Stomach (tissue), 9 donors: ENCODE measurements around the gene DYNC1LI2. TPM values are rescaled to one million over a fixed set of nuclear protein-coding genes. Genes with fewer than 3 reads are reported as not detected.

Experiments used
- DNase-seq, 2 donors: peaks; one replicate each; pipeline versions ENCODE4 v3.0.0 to v3.0.0-alpha.2; 2013 to 2019
- H3K27ac ChIP-seq, 5 donors: fragments of 200-600 bp in 4 of 5; sonication (generic) in 4 of 5; one replicate each; pipeline ENCODE4 v1.5.1; 2013 to 2019; ENCODE audit warnings: mild to moderate bottlenecking in 1 of 5, moderate library complexity in 1 of 5
- H3K27me3 ChIP-seq, 3 donors: fragments of 200-600 bp; sonication (generic); one replicate each; pipeline ENCODE4 v1.5.1; 2017 to 2019; ENCODE audit warnings: mixed run types in 1 of 3
- H3K36me3 ChIP-seq, 4 donors: fragments of 200-600 bp; sonication (generic); 1 replicate in 3 of 4; 2 replicates in 1 of 4; pipeline ENCODE4 v1.5.1; 2016 to 2019
- H3K4me1 ChIP-seq, 4 donors: fragments of 200-600 bp; sonication (generic); one replicate each; pipeline ENCODE4 v1.5.1; 2016 to 2019
- H3K4me3 ChIP-seq, 4 donors: fragments of 200-600 bp; sonication (generic) in 3 of 4; one replicate each; pipeline ENCODE4 v1.5.1; 2016 to 2019; ENCODE audit warnings: mild to moderate bottlenecking in 1 of 4
- H3K9me3 ChIP-seq, 4 donors: fragments of 200-600 bp; sonication (generic); one replicate each; pipeline ENCODE4 v1.5.1; 2016 to 2019
- EP300 ChIP-seq: sonication (generic); formaldehyde crosslinking; IDR thresholded peaks from one replicate; pipeline ENCODE4 v1.6.1; 2017; ENCODE audit warnings: antibody characterized with exemption
- POLR2A ChIP-seq, 4 donors: fragments of 450-650 bp; IDR thresholded peaks; one replicate each; pipeline ENCODE4 v1.6.1; 2016; ENCODE audit warnings: antibody characterized with exemption in 4 of 4, control low read depth in 2 of 4, mild to moderate bottlenecking in 1 of 4, moderate library complexity in 1 of 4
- POLR2AphosphoS5 ChIP-seq, 3 donors: sonication (generic); formaldehyde crosslinking; IDR thresholded peaks; one replicate each; pipeline ENCODE4 v1.6.1; 2016; ENCODE audit warnings: antibody characterized with exemption in 3 of 3
- WGBS, 5 donors: extraction: QIAGEN DNeasy Blood & Tissue Kit in 3 of 5; methylation state at CpG; one replicate each; pipeline versions ENCODE4 v1.1.5 to v1.1.7; 2013 to 2018; 5-methylcytosine and 5-hydroxymethylcytosine counted together
- intact Hi-C: fragments of 100-400 bp; cut with DNase I; formaldehyde crosslinking; loops from one replicate; pipeline ENCODE4 v1.15.1; 2023; ENCODE audit warnings: low total_unique reads
- polyA plus RNA-seq, 3 donors: library from polyadenylated mRNA; stranded (reverse); fragments of 200-250 nt; gene quantifications; one replicate each; pipeline ENCODE4 v1.2.3, GENCODE V29; 2013
- total RNA-seq, 5 donors: library from RNA; depleted of rRNA; stranded (reverse); fragments of >200 nt; gene quantifications; one replicate each; pipeline versions ENCODE4 v1.1.0 to v1.2.3, GENCODE V29; 2014 to 2016
- TF ChIP-seq, protein P1 (sequence below), 7 experiments: fragments of 450-650 bp in 4 of 7; fragments of 200-600 bp in 3 of 7; sonication (generic) in 3 of 7; IDR thresholded peaks; one replicate each; pipeline ENCODE4 v1.5.1; 2016 to 2019; ENCODE audit warnings: antibody characterized with exemption in 7 of 7, control low read depth in 2 of 7, mild to moderate bottlenecking in 1 of 7
- donor health status: healthy with polysubstance abuse.
- donor health status: Bipolar disorder and iron deficiency.
- donor health status: healthy.

The DYNC1LI2 gene
- total and polyA plus RNA-seq, 8 donors, result 34.5 to 264 (median 123) TPM

DNA sequence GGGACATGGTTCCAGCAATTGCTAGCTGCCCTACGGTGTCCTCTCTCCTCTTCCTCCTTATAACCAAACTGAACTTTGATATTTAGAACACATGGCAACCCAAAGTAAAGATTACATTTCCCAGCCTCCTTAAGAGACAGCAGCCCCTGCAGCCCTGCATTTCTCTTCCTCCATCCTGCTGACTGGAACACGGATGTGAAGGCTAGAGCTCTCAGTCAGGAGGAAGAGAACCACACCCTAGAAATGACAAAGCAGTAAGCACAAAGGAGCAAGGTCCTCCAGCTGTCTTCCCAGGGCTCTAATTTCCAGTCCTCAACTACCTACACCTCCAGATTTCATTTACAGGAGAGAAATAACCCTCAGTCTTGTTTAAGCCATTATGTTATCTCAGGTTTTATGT, 10.9 kb downstream of the DYNC1LI2 start:
- peak overlapping the region; percentile 74 to 90 (median 83) for H3K27ac ChIP-seq

GRCh38 chr16:66740010-66740409, 11.4 kb downstream of the DYNC1LI2 start:
- DNase-seq, result peak in 1 of 2 donors; percentile 56
- intact Hi-C loops, result no loop called here
- Histone ChIP-seq H3K27ac (peak overlapping the region; percentile 74 to 90 (median 83)), H3K27me3 (no peaks in the 10 kb centered on the region), H3K4me3 (no peak overlapping the region), H3K36me3 (peaks cover 36 to 93% (median 91%) of the 10 kb centered on the region in 4 donors), H3K9me3 (no peaks in the 10 kb centered on the region), H3K4me1 (peaks cover 20 to 61% (median 36%) of the 10 kb centered on the region in 4 donors)
- TF ChIP-seq, protein P1, sequence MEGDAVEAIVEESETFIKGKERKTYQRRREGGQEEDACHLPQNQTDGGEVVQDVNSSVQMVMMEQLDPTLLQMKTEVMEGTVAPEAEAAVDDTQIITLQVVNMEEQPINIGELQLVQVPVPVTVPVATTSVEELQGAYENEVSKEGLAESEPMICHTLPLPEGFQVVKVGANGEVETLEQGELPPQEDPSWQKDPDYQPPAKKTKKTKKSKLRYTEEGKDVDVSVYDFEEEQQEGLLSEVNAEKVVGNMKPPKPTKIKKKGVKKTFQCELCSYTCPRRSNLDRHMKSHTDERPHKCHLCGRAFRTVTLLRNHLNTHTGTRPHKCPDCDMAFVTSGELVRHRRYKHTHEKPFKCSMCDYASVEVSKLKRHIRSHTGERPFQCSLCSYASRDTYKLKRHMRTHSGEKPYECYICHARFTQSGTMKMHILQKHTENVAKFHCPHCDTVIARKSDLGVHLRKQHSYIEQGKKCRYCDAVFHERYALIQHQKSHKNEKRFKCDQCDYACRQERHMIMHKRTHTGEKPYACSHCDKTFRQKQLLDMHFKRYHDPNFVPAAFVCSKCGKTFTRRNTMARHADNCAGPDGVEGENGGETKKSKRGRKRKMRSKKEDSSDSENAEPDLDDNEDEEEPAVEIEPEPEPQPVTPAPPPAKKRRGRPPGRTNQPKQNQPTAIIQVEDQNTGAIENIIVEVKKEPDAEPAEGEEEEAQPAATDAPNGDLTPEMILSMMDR (IDR thresholded peaks at IDR 0.05), result peak in 4 of 7 experiments; percentile 41 to 60 (median 47)
- TF ChIP-seq POLR2A (IDR thresholded peaks at IDR 0.05), result no peak
- WGBS, 5 donors, result 30 to 53% (median 42%) methylated on average over 2 of the region's 2 CpGs

More for the DNA sequence above, 10.9 kb downstream of the DYNC1LI2 start:
- WGBS, 5 donors, result 14 to 38% (median 25%) methylated on average over 2 of the region's 2 CpGs
- peaks cover 37 to 93% (median 91%) of the 10 kb centered on the region in 4 donors for H3K36me3 ChIP-seq
- TF ChIP-seq POLR2AphosphoS5 (IDR thresholded peaks at IDR 0.05) (peak in 2 of 3 donors; percentile 50 to 66), POLR2A (IDR thresholded peaks at IDR 0.05) (no peak), EP300 (no peak)
- TF ChIP-seq, protein P1 (IDR thresholded peaks at IDR 0.05), result no peak
- H3K27me3 ChIP-seq, result no peaks in the 10 kb centered on the region
- peaks cover 20 to 67% (median 38%) of the 10 kb centered on the region in 4 donors for H3K4me1 ChIP-seq
- no peak overlapping the region for H3K4me3 ChIP-seq
- DNase-seq, result peak; percentile 32 to 70
- no peaks in the 10 kb centered on the region for H3K9me3 ChIP-seq
- intact Hi-C loops, result no loop called here

DNA sequence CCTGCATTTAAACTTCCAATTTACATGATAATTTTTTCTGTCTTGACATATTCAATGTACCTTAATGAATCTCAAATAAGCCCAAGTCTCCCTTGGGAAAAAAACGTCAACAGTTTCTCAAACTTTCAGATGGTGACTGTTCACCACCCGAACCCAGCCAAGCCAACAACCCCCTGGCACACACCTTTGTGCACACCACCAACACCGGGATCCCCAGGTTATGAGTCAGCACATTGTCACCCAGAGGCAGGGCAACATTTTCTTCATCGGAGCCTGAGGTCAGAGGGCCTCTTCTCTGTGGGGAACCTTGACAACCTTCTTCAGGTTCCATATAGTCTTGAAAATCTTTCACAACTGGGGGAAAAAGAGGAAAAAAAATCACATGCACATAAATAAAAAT, 15.5 kb downstream of the DYNC1LI2 start:
- intact Hi-C loops, result loop anchor here (10.0 kb wide), 1 partner anchor 129 kb away; no protein-coding TSS in a partner anchor
- WGBS, 5 donors, result 81 to 89% (median 86%) methylated on average over 4 of the region's 4 CpGs
- H3K9me3 ChIP-seq, result no peaks in the 10 kb centered on the region
- no peak for DNase-seq
- H3K27me3 ChIP-seq, result no peaks in the 10 kb centered on the region
- TF ChIP-seq, protein P1 (IDR thresholded peaks at IDR 0.05), result no peak
- TF ChIP-seq POLR2AphosphoS5 (IDR thresholded peaks at IDR 0.05), result no peak
- TF ChIP-seq POLR2A (IDR thresholded peaks at IDR 0.05), result no peak
- TF ChIP-seq EP300, result no peak
- H3K27ac ChIP-seq, result no peak overlapping the region
- no peak overlapping the region for H3K4me3 ChIP-seq
- H3K36me3 ChIP-seq, result peaks cover 58 to 99% (median 98%) of the 10 kb centered on the region in 4 donors
- H3K4me1 ChIP-seq, result peaks cover 8 to 34% (median 17%) of the 10 kb centered on the region in 4 donors

- Histone ChIP-seq H3K36me3 (peaks cover 83 to 95% (median 93%) of the 10 kb centered on the region in 4 donors), H3K27me3 (no peaks in the 10 kb centered on the region), H3K27ac (no peak overlapping the region), H3K9me3 (no peaks in the 10 kb centered on the region), H3K4me3 (no peak overlapping the region), H3K4me1 (peaks cover 12 to 31% (median 21%) of the 10 kb centered on the region in 4 donors)
- WGBS, 5 donors, result 75 to 88% (median 83%) methylated on average over 7 of the region's 7 CpGs
- TF ChIP-seq POLR2AphosphoS5 (IDR thresholded peaks at IDR 0.05) (no peak), EP300 (no peak), POLR2A (IDR thresholded peaks at IDR 0.05) (no peak)
- TF ChIP-seq, protein P1 (IDR thresholded peaks at IDR 0.05), result no peak
- intact Hi-C loops, result loop anchor here (10.0 kb wide), 1 partner anchor 134 kb away; no protein-coding TSS in a partner anchor
- DNase-seq, result no peak
Observed at GRCh38 chr16:66731101-66731500, 20.3 kb downstream of the DYNC1LI2 start.
